Stimulated activated CD4-positive, alpha-beta T cell treated with anti-CD3 and anti-CD28 coated beads, Interleukin-4, amount 100 ng/mL, for 24 hours (primary cell): ENCODE data around the gene KPNB1.

Source experiments
- DNase-seq: peaks from one replicate; pipeline ENCODE4 v3.0.0-alpha.2; 2020

KPNB1 gene

DNA sequence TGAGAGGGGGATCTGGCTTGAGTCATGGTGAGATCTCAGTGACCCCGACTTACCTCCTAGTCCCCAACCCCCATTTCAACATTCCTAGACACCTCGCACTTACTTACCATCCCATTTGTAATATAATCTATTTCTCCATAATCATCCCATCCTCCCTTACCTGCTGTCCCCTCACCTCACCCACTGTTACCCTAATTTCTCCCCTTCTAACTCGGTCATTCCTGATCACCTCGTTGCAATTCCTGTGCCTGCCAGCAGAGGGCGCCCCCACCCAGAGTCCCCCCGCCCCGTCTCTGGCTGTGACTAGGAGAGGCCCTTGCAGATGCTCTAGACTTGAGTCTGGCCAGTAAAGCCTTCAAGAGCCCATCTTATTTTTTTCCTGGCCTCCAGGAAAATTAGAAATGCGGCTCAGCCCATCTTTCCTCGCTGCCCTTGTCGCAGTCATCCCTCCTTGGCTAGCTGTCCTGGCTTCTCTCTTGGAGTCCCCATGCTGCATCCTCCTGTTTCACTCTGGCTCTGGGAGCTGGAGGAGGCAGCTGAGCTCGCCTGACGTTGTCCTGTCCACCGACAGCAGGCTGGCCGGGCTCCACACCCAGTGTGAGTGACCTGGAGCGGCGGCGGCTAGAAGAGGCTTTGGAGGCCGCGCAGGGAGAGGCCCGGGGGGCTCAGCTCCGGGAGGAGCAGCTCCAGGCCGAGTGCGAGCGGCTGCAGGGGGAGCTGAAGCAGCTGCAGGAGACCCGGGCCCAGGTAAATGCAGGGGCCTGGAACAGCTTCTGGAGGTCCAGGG lies 49.2 kb downstream of the KPNB1 start:
- DNase-seq: peak; percentile 87

GRCh38 chr17:47699536-47699840 lies 49.8 kb downstream of the KPNB1 start:
- DNase-seq: no peak

GRCh38 chr17:47700471-47701449 lies 51.0 kb downstream of the KPNB1 start:
- no peak for DNase-seq

DNA sequence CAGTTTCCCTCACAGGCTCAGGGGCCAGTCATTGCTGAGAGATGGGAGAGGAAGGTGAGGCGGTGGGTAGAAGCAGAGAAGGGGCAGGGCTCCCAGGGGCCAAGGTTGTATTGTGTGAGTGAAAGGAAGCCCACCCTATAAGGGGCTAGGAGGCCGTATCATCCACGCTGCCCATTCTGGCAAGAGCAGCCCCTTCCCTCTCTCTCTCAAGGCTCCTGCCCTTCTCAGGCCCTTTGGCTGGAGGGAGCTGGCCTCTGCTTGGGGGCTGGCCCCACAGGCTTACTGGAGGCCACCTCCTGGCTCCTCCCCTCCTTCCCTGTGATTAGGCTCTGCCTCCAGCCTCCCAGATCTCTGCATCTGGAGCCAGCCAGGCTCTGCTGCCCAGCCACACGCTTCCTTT lies 51.9 kb downstream of the KPNB1 start:
- no peak for DNase-seq

DNA sequence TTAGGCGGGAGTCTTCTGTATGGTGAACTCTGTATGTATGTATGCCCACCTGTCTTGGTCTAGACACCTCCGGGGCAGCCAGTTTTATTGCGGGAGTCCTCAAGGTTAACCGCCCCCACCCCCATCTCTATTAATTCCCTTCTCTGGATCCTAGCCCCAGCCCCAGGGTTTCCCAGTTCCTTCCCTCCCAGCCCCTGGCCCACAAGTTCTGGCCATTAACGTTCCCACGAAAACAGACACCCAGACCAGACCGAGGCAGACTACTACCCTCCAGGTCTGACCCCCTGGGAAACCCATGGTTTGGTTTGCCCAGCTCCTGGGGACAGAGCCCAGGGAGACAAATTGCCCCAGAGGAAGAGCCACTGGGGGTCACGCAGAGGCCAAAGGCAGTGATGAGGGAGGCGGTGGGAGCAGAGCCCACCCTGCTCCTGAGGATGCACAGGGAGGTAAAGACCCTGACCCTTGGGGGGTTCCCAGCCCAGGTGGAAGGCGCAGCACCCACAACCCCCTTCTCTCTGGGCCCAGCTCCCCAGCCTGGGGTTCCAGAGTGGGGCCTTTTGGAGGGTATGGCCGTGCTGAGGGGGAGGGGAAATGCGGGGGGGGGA lies 52.8 kb downstream of the KPNB1 start:
- DNase-seq: no peak

- DNase-seq: peak; percentile 48
Observed at GRCh38 chr17:47703191-47703591, 53.5 kb downstream of the KPNB1 start.

- DNase-seq: no peak
Observed at GRCh38 chr17:47703671-47704070, 54.0 kb downstream of the KPNB1 start.

- no peak for DNase-seq
Observed at GRCh38 chr17:47704116-47704515, 54.4 kb downstream of the KPNB1 start.

GRCh38 chr17:47704736-47705135 lies 55.0 kb downstream of the KPNB1 start:
- DNase-seq: no peak

GRCh38 chr17:47705536-47706530 lies 56.1 kb downstream of the KPNB1 start:
- peak; percentile 61 for DNase-seq

GRCh38 chr17:47707056-47707804 lies 57.5 kb downstream of the KPNB1 start:
- DNase-seq: no peak

DNA sequence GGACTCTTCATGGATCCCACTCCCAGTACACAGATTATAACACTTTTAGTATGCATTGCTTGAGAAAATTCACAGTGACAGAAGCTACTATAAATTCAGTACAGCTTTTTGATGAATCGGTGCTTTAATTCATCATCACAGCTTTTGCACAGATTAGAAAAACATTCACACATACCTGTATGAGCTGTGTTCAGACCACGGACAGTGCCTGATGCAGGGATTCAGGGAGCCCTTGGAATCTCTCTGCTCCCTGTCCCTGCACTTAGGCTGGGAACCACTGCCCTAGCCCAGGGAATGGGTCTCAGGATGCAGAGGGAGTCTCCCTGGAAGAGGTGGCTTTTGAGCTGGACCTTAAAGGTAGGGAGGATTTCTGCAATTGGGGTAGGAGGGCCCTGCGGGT lies 58.2 kb downstream of the KPNB1 start:
- DNase-seq: no peak

DNA sequence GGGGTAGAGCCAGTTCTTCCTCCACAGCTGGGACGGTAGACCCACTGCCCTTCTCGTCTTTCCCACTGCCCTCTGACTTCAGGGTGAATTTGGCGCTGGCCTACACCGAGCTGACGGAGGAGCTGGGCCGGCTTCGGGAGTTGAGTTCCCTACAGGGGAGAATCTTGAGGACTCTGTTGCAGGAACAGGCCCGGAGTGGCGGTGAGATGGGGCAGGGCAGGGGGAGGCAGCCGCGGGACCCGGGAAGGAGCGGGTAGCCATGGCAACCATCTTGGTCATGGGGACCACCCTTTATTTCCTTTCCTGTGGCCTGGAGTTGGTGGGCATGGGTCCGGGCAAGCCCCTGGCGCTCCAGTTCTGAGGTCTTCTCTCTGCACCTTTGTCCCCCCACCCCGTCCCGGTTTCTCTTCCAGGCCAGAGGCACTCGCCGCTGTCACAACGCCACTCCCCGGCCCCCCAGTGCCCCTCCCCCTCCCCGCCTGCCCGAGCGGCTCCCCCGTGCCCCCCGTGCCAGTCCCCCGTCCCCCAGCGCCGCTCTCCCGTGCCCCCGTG lies 58.7 kb downstream of the KPNB1 start:
- no peak for DNase-seq

- DNase-seq: no peak
Observed at GRCh38 chr17:47708864-47709541, 59.3 kb downstream of the KPNB1 start.

DNA sequence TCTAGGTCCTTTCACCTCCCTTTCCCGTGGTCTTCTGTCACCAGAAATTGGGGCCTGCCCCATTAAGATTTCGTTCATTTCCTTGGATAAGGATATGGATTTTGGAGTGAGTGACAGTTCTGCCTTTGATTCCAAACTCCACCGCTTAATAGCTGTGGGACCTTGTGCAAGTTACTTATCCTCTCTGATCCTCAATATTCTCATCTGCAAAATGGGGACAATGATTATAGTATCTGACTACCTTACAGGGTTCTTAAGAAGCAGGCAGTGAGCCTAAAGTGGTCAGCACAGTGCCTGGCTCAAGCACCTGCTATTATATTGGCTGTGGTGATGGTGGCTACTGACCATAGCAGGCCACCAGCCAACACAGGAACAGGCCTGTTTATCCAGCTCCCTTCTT lies 59.9 kb downstream of the KPNB1 start:
- DNase-seq: no peak

- no peak for DNase-seq
Observed at GRCh38 chr17:47711366-47712099, 61.8 kb downstream of the KPNB1 start.

DNA sequence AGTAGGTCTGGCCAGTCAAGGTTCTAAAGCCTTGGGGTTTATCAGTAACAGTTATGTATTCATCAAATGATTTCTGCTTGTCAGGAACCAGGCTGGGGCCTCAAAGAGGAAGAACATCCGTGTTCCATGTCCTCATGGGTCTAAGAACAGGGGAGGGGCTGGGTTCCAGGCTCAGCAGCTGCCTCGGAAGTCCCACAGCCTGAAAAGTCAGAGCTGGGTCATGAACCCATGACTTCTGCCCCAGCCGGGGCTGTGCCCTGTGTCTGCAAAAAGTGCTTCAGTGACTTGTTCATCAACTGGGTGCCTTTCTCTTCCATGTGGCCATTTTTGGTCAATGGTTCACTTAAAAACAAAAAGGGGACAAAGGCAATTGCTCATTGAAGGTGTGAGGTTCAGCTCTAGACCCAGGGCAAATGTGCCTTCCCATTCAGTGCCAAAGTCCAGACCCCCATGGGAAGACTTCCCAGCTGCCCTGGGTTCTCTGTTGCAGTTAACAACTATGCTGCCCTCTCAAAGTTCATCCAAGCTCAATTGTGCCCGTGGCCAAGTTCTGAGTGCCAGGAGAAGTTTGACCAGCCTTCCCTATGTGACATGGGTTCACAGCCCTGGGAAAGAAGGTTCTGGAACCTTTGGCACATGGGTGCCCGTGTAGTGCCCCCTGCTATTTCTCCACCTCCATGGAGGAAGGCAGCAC lies 62.8 kb downstream of the KPNB1 start:
- DNase-seq: no peak

- DNase-seq: no peak
Observed at GRCh38 chr17:47713980-47714700, 64.4 kb downstream of the KPNB1 start.
